Esophagus squamous epithelium (tissue), 5 donors: ENCODE measurements around the gene ICAM1. TPM values are rescaled to one million over a fixed set of nuclear protein-coding genes. Genes with fewer than 3 reads are reported as not detected.

Source experiments
- DNase-seq: peaks from one replicate; lab custom pipeline; 2025; lab: John Stamatoyannopoulos, UW
- H3K27ac ChIP-seq, 4 donors: fragments of 200-600 bp; sonication (generic); one replicate each; pipeline ENCODE4 v1.5.1; 2016 to 2019; ENCODE audit warnings: mild to moderate bottlenecking in 1 of 4
- H3K27me3 ChIP-seq, 4 donors: fragments of 200-600 bp; sonication (generic); 1 replicate in 3 of 4; 2 replicates in 1 of 4; pipeline versions ENCODE4 v1.5.1 to v1.6.0; 2017 to 2021; ENCODE audit warnings: antibody characterized with exemption in 1 of 4
- H3K36me3 ChIP-seq, 3 donors: fragments of 200-600 bp; sonication (generic); one replicate each; pipeline ENCODE4 v1.5.1; 2016 to 2019
- H3K4me1 ChIP-seq, 3 donors: fragments of 200-600 bp; sonication (generic); one replicate each; pipeline ENCODE4 v1.5.1; 2017 to 2019
- H3K4me3 ChIP-seq, 4 donors: fragments of 200-600 bp; sonication (generic); 1 replicate in 3 of 4; 2 replicates in 1 of 4; pipeline ENCODE4 v1.5.1; 2016 to 2019; ENCODE audit warnings: mild to moderate bottlenecking in 2 of 4, moderate library complexity in 1 of 4
- H3K9me3 ChIP-seq, 3 donors: fragments of 200-600 bp; sonication (generic); one replicate each; pipeline ENCODE4 v1.5.1; 2016 to 2019
- POLR2A ChIP-seq, 4 donors: fragments of 450-650 bp; IDR thresholded peaks; one replicate each; pipeline ENCODE4 v1.6.1; 2017; ENCODE audit warnings: antibody characterized with exemption in 4 of 4, mild to moderate bottlenecking in 4 of 4, moderate library complexity in 3 of 4
- WGBS, 2 donors: methylation state at CpG; one replicate each; pipeline ENCODE4 v1.1.5; 2018; 5-methylcytosine and 5-hydroxymethylcytosine counted together
- intact Hi-C: fragments of 100-400 bp; cut with DNase I; formaldehyde crosslinking; loops from one replicate; pipeline ENCODE4 v1.15.0; 2022
- total RNA-seq, 4 donors: library from RNA; depleted of rRNA; stranded (reverse); fragments of >200 nt; gene quantifications; one replicate each; pipeline ENCODE4 v1.1.0, GENCODE V29; 2016
- TF ChIP-seq, protein P1 (sequence below), 6 experiments: fragments of 450-650 bp in 4 of 6; fragments of 200-600 bp in 2 of 6; sonication (generic) in 2 of 6; IDR thresholded peaks; one replicate each; pipeline ENCODE4 v1.5.1; 2016 to 2019; ENCODE audit warnings: antibody characterized with exemption in 6 of 6, mild to moderate bottlenecking in 4 of 6, moderate library complexity in 4 of 6
- donor health status: DM: yes; HTN: yes; CAD: no.

Gene ICAM1
- total RNA-seq, 4 donors from 2014 or later: 5.4 to 26.4 (median 7.7) TPM

DNA sequence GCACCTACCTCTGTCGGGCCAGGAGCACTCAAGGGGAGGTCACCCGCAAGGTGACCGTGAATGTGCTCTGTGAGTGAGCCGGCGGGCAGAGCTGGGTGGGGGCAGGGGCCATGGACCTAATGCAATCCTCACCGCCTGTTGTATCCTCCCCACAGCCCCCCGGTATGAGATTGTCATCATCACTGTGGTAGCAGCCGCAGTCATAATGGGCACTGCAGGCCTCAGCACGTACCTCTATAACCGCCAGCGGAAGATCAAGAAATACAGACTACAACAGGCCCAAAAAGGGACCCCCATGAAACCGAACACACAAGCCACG lies 14.0 kb downstream of the ICAM1 start:
- Histone ChIP-seq H3K9me3 (no peaks in the 10 kb centered on the region), H3K36me3 (peaks cover 0 to 37% (median 16%) of the 10 kb centered on the region in 3 donors), H3K27me3 (peaks cover 4 to 36% (median 6%) of the 10 kb centered on the region in 4 donors), H3K4me3 (no peak overlapping the region), H3K27ac (no peak overlapping the region), H3K4me1 (peaks cover 33 to 60% (median 40%) of the 10 kb centered on the region in 3 donors)
- no peak for TF ChIP-seq POLR2A (IDR thresholded peaks at IDR 0.05)
- TF ChIP-seq, protein P1, sequence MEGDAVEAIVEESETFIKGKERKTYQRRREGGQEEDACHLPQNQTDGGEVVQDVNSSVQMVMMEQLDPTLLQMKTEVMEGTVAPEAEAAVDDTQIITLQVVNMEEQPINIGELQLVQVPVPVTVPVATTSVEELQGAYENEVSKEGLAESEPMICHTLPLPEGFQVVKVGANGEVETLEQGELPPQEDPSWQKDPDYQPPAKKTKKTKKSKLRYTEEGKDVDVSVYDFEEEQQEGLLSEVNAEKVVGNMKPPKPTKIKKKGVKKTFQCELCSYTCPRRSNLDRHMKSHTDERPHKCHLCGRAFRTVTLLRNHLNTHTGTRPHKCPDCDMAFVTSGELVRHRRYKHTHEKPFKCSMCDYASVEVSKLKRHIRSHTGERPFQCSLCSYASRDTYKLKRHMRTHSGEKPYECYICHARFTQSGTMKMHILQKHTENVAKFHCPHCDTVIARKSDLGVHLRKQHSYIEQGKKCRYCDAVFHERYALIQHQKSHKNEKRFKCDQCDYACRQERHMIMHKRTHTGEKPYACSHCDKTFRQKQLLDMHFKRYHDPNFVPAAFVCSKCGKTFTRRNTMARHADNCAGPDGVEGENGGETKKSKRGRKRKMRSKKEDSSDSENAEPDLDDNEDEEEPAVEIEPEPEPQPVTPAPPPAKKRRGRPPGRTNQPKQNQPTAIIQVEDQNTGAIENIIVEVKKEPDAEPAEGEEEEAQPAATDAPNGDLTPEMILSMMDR (IDR thresholded peaks at IDR 0.05): no peak
- WGBS, 2 donors: 94 to 100% methylated on average over 4 to 6 of the region's 13 CpGs
- no peak for DNase-seq
- intact Hi-C loops: no loop called here

DNA sequence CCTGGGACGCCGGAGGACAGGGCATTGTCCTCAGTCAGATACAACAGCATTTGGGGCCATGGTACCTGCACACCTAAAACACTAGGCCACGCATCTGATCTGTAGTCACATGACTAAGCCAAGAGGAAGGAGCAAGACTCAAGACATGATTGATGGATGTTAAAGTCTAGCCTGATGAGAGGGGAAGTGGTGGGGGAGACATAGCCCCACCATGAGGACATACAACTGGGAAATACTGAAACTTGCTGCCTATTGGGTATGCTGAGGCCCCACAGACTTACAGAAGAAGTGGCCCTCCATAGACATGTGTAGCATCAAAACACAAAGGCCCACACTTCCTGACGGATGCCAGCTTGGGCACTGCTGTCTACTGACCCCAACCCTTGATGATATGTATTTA lies 14.5 kb downstream of the ICAM1 start:
- H3K4me1 ChIP-seq: peaks cover 38 to 65% (median 45%) of the 10 kb centered on the region in 3 donors
- H3K4me3 ChIP-seq: no peak overlapping the region
- H3K36me3 ChIP-seq: peaks cover 0 to 37% (median 16%) of the 10 kb centered on the region in 3 donors
- H3K27me3 ChIP-seq: peaks cover 6 to 41% (median 10%) of the 10 kb centered on the region in 4 donors
- TF ChIP-seq, protein P1 (IDR thresholded peaks at IDR 0.05): no peak
- no peak for TF ChIP-seq POLR2A (IDR thresholded peaks at IDR 0.05)
- whole genome bisulfite sequencing, 2 donors: 90% methylated on average over 2 to 4 of the region's 4 CpGs
- H3K9me3 ChIP-seq: no peaks in the 10 kb centered on the region
- DNase-seq: no peak
- intact Hi-C loops: no loop called here
- no peak overlapping the region for H3K27ac ChIP-seq

GRCh38 chr19:10286803-10287737 lies 16.1 kb downstream of the ICAM1 start, which contains the start of gene ICAM4:
ICAM4 (plus strand) TSS chr19:10286955; CDS start chr19:10287013, 58 bp downstream.
- no peak for DNase-seq
- 3 to 19% methylated on average over 6 to 20 of the region's 59 CpGs for WGBS, 2 donors
- H3K9me3 ChIP-seq: no peaks in the 10 kb centered on the region
- TF ChIP-seq POLR2A (IDR thresholded peaks at IDR 0.05): no peak
- TF ChIP-seq, protein P1 (IDR thresholded peaks at IDR 0.05): no peak
- intact Hi-C loops: no loop called here
- peaks cover 11 to 58% (median 14%) of the 10 kb centered on the region in 4 donors for H3K27me3 ChIP-seq
- H3K36me3 ChIP-seq: peaks cover 0 to 31% (median 16%) of the 10 kb centered on the region in 3 donors
- peak within 1 kb of the TSS in 2 of 4 donors; percentile 19 to 70 for H3K27ac ChIP-seq
- H3K4me3 ChIP-seq: peak within 1 kb of the TSS in 3 of 4 donors; percentile 22 to 38 (median 23)
- peaks cover 55 to 82% (median 62%) of the 10 kb centered on the region in 3 donors for H3K4me1 ChIP-seq

GRCh38 chr19:10288662-10289166 lies 17.8 kb downstream of the ICAM1 start:
- 8 to 10% methylated on average over 2 to 8 of the region's 23 CpGs for WGBS, 2 donors
- no peak for DNase-seq
- intact Hi-C loops: no loop called here
- H3K9me3 ChIP-seq: no peaks in the 10 kb centered on the region
- peaks cover 62 to 92% (median 65%) of the 10 kb centered on the region in 3 donors for H3K4me1 ChIP-seq
- H3K27ac ChIP-seq: peak overlapping the region in 1 of 4 donors; percentile 41
- no peak for TF ChIP-seq POLR2A (IDR thresholded peaks at IDR 0.05)
- TF ChIP-seq, protein P1 (IDR thresholded peaks at IDR 0.05): no peak
- peak overlapping the region; percentile 20 to 66 (median 41) for H3K4me3 ChIP-seq
- H3K27me3 ChIP-seq: peaks cover 11 to 74% (median 27%) of the 10 kb centered on the region in 4 donors
- H3K36me3 ChIP-seq: peaks cover 0 to 23% (median 11%) of the 10 kb centered on the region in 3 donors
